Measurements from ENCODE around the gene NBEAL1. TPM values are rescaled to one million over a fixed set of nuclear protein-coding genes. Genes with fewer than 3 reads are reported as not detected.
A peak's percentile ranks its signal among the peaks of the same experiment; 100 is the strongest.
"Not testable (repeated sequence)": the region's sequence is repeated elsewhere in the genome, so short reads cannot be mapped to it uniquely, and the experiment has no call there.

NBEAL1 gene
- total RNA-seq (2014; rRNA removed; shearing (Covaris generic)), result 5.9 and 6.9 TPM in 2 replicates

DNA sequence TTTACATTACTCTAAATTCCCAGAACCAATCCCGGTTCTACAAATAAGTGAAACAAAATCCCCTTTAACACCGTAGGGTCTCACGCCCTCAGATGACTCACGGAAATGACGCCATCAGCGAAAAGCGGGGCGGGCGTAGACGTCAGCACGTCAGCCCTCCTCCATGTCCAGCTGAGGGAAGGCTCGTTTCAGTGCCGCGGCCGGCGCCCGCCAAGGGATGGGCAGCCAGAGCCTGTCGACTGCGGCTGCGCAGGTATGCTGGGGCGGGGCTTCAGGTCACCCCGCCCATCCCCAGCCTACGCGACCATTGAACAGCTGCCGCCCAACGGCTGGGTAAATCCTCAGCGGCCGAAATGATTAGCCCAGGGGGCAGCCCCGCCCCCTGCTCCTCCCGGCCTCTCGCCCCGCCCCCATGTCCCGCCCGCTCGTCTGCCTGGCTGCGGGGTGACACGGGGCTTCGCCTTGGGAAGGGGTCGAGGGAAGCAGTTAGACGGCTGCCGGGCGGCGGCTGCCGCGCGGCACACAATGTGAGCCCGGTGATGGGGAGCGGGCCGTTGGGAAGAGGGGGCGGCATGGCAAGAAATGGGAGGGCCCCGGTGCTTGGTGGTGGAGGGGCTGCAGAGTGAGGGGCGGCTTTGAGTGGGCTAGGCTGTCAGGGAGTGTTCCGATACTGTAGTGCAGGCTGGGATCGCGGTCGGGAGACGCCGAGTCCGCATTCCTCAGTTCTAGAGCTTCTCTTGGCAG is at the start of gene NBEAL1:
NBEAL1 (plus strand) TSS at position 420 of the 744 bp plus-strand sequence. CDS start 1,510 bp downstream, outside the sequence.
- DNase-seq (ENCODE audit: low read depth), result peak; percentile 96

DNA sequence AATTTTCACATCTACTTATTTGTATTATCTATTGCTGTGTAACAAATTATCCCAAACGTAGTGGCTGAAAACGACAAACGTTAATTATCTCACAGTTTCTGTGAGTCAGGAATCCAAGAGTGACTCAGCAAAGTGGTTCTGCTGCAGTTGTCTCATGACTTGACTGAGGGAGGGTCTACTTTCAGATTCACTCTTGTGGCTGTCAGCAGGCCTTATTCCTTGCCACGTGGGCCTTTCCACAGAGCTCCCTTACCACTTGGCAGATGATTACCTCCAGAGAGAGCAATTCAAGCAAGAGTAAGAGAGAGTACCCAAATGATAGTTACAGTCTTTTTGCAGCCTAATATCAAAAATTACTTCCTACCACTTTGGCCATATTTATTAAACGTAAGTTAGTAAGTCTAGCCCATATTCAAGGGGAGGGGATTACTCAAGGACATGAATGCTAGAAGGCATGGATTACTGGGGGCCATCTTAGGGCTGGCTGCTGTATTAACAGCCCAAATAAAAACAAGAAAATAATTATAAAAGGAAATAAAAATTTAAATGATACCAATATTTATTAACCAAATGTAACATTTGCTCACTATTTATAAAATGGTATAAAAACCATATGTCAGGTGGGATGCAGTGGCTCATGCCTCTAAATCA is 48.7 kb upstream of the NBEAL1 start:
- DNase-seq (ENCODE audit: low read depth), result peak; percentile 26

DNA sequence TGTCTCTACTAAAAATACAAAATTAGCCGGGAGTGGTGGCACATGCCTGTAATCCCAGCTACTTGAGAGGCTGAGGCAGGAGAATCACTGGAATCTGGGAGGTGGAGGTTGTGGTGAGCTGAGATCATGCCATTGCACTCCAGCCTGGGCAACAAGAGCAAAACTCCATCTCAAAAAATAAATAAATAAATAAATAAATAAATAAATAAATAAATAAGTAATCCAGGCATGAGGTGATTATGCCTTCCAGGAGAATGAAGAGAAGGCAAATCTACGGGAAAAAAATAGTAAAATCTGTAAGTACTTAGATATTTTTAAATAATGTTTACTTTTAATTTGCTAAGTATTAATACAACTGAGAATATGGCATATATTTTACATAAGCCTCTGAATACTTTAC is 45.3 kb upstream of the NBEAL1 start:
- not testable (repeated sequence) for DNase-seq (ENCODE audit: low read depth)

DNA sequence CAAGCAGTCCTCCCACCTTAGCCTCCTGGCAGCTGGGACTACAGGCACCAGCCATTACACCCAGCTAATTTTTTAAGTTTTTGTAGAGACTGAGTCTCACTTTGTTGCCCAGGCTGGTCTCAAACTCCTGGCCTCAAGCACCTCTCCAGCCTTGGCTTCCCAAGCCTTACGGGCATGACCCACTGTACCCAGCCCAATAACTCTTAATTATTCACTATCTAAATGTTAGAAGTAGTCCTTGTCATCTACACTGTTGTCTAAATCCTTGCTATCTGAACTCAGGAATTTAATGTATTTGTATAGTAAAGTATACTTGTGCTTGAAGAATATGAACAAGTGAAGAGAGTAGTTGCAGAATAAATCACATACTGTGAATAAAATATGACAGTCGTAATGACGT is 37.9 kb upstream of the NBEAL1 start:
- DNase-seq (ENCODE audit: low read depth), result no peak

DNA sequence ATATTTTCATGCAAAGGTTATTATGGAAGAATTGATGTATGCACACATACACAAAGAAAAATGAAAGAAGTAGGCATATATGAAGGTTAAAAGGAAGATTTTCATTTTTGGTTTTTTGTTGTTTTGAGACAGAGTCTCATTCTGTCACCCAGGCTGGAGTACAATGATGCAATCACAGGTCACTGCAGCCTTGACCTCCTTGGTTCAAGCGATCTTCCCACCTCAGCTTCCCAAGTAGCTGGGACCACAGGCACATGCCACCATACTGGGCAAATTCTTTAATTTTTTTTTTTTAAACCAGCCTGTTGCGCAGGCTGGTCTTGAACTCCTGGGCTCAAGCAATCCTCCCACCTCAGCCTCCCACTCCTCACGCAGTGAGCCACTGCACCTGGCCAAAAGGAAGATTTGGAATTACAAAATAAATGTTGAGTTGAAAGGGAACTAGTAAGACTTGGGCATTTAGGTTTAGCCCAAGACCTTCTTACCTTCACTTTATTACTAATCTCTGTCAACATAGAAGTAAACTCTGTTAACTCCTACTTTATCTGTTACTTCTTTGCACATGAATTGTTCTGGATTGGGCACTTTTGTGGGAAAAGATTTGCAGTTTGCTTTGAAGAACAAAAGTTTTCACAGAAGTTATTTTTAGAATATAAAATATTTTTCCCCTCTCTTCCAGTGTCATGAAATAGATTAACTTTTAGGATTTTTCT is 31.7 kb upstream of the NBEAL1 start:
- DNase-seq (ENCODE audit: low read depth), result no peak

DNA sequence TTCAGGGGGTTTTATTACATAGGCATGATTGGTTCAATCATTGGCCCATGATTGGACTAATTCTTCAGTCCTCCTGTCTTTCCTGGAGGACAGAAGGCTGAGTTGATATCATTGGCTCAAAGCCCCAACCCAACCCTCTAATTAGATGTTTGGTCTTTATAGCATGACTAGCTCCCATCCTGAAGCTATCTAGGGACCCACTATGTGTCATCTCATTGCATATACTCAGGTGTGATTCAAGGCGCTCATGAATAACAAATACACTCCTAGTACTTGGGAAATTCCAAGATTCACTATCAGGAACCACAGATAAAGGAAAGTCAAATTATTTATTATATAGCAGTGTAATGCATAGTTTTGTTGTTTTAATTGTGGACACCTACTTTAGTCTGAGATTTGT is 24.9 kb upstream of the NBEAL1 start:
- DNase-seq (ENCODE audit: low read depth), result no peak

DNA sequence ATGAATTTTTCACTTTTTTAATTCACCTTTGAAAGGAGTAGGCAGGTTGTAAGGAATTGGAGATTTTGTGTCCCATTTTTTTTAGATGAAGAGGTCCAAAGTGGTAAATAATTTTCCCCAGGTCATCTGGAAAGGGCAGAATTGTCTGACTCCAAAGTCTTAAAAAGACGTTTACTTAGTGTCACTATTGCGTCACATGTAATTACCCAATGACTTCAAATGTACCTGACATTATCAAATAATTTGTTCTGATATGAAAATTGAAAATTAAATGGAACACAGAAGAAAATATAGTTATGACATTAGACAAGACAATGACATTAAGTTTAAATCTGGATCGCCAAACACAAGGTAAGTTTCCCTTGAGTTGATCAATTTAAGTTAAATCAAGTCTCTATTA is 24.2 kb upstream of the NBEAL1 start:
- DNase-seq (ENCODE audit: low read depth), result no peak

DNA sequence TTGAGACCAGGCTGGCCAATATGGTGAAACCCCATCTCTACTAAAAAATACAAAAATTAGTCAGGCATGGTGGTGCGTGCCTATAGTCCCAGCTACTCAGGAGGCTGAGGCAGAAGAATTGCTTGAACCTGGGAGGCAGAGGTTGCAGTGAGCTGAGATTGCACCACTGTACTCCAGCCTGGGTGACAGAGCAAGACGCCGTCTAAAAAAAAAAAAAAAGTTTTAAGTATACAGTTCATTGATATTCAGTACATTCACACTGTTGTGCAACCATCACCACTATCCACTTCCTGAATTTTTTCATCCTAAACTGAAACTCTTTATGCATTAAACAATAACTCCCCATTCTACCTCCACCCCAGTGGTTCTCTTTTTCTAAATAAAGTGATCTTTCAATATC is 17.6 kb upstream of the NBEAL1 start:
- not testable (repeated sequence) for DNase-seq (ENCODE audit: low read depth)

DNA sequence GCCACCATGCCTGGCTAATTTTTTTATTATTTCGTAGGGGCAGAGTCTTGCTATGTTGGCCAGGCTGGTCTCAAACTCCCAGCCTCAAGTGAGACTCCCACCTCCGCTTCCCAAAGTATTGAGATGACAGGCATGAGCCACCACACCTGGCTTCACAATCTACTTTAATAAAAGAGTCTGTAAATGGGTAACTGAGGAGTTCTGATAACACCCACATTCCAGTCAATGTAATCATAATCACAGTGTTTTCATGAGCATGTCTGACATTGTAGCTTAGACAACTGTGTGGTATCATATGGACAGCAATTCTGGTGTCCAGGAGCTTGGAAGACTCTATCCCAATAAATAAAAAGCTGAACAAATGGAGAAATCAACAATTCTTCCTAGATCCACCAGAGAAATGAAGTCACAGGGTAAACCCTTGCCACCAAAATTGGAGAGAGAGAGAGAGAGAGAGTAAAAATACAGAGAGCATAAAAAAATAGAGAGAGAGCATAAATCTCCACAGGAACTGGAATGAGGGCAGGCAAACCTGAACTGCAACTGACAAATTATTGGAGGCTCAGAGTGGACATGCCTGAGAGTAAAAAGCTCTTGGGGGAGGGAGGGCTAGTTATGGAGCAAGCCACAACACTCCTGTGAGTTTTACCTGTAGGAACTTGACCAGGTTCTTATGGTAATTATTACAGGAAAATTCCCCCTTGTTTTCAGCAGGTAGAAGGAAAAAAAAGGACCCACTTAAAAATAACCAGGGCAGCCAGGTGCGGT is 12.4 kb upstream of the NBEAL1 start:
- DNase-seq (ENCODE audit: low read depth), result peak; percentile 3

DNA sequence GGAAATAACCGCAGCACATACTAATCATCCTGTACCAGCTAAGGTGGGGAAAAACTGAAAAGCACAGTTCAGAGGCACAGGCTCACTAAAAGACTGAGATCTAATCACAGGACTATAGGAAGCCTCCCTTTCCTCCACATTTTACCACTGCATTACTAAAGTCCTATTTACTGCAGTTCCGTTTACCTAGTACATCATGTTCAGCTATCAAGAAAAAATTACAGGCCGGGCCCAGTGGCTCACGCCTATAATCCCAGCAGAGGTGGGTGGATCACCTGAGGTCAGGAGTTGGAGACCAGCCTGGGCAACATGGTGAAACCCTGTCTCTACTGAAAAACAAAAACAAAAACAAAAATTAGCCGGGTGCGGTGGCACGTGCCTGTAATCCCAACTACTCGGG is 11.0 kb upstream of the NBEAL1 start:
- DNase-seq (ENCODE audit: low read depth), result no peak

DNA sequence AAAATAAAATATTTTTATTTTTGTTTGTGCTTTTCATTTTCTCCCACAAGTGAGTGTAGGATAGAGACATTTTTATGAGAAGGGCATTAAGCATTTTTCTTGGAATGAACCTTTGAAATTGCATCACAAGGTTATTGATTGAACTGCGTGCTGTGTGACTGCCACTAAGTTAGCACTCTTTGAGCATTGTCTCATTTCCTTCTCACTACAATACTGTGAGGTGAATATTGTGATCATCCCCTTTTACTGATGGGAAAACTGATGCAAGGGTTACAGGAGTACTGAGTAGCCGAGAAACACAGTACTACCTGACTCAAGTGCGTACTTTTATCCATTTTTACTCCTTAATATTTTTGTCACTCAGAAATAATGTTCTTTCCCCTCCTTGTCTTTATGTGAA is 2.0 kb downstream of the NBEAL1 start:
- no peak for DNase-seq (ENCODE audit: low read depth)

DNA sequence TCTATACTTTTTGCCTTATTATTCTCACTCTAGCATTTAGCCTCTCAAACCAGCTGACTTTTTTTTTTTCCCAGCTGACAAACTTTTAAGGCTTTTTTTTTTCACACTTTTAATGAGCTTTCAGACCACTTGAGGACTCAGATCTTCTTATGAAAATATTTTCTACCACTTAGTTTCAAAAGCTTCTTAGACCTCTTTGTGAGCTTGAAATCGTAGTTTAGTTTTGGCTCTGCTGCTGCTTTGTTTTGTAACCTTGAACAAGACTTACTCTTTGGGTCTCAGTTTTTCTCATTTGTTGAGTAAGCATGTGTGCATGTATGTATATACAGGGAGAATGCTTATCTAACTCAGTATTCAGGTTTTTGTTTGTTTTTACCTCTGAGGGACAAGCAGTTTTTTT is 3.5 kb downstream of the NBEAL1 start:
- DNase-seq (ENCODE audit: low read depth), result peak; percentile 3

DNA sequence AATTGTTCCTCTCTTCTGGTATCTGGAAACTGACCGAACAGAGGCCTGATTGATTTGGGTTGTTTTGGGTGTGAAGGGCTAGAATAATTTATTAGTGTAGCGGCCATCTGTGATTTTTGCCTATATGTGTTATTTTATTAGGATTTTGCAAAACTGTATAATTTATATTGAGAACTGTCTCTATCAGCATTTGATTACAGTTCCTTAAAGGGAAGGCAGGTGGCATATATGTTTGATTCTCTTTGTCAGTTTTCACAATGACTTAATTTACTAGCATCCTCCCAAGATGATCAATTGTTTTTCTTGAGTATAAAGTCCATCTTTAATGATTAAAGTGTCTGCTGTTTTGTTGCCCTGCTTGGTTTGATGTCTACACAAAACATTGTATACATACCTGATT is 4.5 kb downstream of the NBEAL1 start:
- no peak for DNase-seq (ENCODE audit: low read depth)

DNA sequence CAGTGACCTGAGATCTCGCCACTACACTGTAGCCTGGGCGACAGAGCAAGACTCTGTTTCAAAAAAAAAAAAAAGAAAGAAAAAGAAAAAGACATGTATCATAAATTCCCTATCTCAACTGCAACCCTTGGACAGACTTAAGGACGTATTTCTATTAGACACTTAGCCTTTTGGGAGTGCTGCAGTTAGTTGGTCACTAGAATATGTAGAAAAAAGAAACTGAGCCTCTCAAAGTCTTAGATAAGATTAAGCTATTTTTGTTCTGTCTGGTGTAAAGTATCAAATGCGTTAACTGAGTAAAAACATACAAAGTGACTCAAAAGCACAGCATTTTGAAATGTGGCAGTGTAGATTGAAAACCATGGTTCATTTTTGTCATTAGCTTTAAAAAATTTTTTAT is 7.3 kb downstream of the NBEAL1 start:
- no peak for DNase-seq (ENCODE audit: low read depth)

DNA sequence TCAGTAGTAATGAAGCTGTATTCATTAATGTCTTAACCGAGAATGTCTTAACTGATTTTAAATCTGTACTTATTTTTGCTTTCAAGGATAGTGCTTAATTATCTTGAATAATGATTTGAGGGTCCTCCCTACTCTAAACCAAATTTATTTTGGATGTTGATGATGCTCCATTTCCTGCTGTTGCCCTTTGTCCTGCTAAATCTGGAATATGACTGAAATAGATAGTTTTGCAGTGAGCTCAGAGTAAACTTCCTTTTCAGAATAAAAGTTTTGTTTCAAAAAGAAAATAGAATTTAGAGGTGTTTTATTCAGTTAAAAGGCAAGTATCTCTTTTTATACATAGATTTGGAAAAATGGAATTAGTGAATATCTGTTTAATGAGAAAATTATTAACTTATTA is 8.1 kb downstream of the NBEAL1 start:
- no peak for DNase-seq (ENCODE audit: low read depth)

DNA sequence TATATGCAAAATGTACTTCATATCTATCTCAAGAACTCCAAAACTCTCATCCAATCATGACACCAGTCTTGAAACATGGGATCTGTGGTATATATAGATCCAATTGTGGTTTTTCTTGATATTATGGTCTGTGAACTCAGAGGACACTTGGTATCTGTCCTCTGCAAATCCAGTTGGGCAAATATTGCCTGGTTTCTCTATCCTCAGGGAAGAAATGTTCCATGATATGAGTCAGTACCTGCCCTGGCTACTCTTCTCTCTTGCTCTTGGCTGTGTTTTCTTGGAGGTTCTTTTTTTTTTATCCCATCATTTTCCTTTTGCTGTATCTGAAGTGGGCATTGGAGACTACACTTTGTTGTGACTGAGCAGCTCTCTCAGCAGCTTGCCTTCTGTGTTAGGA is 10.9 kb downstream of the NBEAL1 start:
- peak; percentile 14 for DNase-seq (ENCODE audit: low read depth)

DNA sequence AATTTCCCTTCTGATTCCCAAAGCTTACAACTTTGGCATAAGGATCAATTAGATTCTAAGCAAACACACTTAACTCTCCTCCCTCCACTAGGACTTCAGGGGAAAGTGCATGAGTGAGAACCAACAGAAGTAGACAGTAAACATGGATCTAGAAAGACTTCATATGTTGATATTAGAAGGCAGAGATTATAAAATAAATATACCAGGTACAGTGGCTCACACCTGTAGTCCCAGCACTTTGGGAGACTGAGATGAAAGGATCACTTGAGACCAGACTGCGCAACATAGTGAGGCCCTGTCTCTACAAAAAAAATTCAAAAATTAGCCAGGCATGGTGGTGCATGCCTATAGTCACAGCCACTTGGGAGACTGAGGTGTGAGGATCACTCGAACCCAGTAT is 15.9 kb downstream of the NBEAL1 start:
- no peak for DNase-seq (ENCODE audit: low read depth)

DNA sequence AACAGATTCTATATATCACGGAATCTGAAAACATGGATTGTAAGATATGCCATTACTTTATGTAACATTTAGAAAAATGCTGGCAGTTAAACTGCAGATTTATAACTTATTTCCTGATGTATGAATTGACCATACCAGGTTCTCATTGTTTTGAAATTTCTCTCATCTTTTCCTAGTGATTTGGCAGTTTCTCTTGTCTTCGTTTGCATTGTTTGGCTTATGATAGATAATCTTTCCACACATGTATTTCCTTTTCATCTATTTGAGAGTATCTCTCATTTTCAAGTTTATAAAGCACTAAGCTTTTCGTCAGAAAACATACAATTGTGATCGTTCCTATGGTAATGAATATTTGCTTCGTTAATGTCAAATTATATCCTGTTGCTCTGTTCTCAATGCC is 16.3 kb downstream of the NBEAL1 start:
- DNase-seq (ENCODE audit: low read depth), result no peak

DNA sequence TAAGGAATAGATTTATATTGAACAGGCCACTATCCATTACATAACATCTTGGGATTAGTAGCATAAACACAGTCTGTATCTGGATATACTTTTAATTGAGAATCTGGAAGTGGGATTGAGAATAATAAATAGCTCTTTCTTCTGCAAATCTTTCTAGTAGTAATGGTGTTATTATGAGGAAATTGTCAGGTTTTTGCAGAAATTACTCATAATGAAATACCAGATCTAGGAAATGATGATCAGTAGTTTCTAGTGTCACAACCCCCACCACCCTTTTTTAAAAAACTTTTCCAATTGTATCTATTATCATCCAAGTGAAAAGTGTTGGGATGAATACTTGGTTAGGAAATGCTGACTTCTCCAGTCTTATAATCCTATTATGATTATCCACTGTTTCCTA is 18.7 kb downstream of the NBEAL1 start:
- no peak for DNase-seq (ENCODE audit: low read depth)

DNA sequence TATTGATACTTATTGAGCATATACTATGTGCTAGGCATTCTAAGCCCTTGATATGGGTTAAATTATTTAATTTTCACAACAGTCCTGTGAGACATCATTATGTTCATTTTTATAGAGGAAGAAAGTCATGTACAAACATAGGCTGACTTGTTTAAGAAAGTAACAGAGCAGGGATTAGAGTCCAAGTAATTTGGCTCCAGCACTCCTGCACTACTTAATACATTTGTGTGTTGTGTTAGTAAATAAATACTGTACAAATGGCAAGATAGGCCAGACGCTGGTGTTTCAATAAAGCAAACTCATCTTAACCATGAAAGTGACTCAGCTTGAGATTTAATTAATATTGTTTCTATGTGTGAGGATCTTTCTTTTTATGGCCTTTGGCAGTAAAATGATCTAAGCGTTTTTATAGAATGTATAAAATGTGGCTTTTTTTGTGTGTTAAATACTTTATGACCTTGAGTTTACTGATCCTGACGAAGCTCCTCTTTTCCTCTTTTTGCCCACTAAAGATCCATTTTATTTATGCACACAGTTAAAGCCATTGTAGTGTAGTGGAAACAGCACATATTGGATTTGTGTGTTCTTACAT is 21.3 kb downstream of the NBEAL1 start:
- DNase-seq (ENCODE audit: low read depth), result no peak

DNA sequence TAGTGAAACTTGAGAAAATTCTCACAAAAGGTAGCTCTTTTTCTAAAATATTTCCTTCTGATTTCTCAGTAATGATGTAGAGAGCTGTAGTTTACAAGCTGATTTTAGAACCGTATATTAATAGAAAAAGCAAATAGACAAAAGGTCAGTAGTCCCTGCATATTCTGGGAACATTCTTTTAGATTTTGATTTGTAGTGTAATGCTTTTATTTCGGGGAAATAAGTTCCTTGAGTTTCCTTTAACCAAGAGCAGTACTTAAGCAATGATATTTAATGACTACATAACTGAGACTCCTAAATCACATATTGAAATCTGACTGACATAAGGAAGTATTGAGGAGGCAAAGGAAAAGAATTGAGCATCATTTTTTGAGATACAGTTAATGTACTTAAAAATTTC is 22.4 kb downstream of the NBEAL1 start:
- DNase-seq (ENCODE audit: low read depth), result no peak

DNA sequence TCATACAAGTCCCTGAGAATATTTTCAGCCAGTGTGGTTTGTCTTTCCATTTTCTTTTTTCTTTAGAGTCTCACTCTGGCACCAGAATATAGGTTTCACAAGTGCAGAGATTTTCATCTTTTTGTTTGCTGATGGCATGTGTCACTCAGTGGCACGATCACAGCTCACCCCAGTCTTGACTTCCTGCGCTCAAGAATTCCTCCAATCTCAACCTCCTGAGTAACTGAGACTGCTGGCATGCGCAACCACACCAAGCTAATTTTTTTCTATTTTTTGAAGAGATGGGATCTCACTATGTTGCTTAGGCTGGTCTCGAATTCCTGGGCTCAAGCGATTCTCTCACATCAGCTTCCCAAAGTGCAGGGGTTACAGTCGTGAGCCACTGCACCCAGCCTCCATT is 23.9 kb downstream of the NBEAL1 start:
- DNase-seq (ENCODE audit: low read depth), result no peak

Measured in M059J (cell line).